Ramos (cell line): Measurements from ENCODE around the gene TANK.
"Not testable (repeated sequence)": the region's sequence is repeated elsewhere in the genome, so short reads cannot be mapped to it uniquely, and the experiment has no call there.

ENCODE experiments used
- in situ Hi-C: fragments of 300-500 bp; cut with MboI; formaldehyde crosslinking; loops from one replicate; pipeline ENCODE4 v1.14.3; 2022; ENCODE audit warnings: low sequenced_read_pairs; ENCODE audit not compliant: unreplicated experiment

The TANK gene

DNA sequence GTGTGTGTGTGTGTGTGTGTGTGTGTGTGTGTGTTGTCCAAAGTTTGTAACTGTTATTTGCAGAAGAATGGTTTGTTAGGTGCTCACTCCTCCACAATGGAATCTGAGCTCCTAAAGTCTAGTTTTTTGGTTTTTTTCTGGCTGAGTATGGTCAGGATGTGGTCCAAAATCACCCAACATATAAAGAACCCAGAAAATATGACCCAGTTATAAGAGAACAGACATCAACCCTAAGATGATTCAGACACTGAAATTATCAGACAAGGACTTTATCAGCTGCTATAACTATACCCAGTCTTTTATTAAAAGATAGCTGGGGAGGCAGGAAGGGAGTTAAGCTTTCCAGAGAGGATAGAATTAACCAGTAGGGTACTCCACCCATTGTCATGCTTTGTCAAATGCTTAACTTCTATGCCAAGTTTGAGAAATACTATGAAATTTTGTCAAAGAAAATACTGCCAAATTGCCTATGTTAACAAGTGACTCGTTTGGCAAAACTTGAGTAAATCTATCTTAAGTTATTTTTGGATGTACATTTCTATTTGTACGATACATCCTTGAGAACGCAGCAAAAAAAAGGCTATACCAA is 57.5 kb downstream of the TANK start:
- in situ Hi-C loops = no loop called here

DNA sequence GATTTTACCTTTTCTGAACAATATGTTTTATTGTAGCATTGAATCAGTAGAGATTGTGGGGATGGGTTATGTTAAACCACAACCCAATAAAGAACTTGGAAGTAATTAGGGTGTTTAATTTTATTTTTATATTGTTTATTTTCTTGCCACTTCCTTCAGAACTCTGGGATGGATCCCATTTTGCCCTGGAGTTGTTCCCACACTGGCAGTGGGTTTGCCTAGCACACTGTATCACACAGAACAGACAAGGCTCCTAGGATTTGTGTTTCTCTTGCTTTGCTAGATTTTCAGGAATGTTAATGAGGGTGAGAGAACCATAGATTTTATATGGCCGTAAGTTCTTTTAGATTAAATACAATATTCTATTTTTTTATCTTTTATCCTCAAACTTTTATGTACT is 59.0 kb downstream of the TANK start:
- in situ Hi-C loops = no loop called here

DNA sequence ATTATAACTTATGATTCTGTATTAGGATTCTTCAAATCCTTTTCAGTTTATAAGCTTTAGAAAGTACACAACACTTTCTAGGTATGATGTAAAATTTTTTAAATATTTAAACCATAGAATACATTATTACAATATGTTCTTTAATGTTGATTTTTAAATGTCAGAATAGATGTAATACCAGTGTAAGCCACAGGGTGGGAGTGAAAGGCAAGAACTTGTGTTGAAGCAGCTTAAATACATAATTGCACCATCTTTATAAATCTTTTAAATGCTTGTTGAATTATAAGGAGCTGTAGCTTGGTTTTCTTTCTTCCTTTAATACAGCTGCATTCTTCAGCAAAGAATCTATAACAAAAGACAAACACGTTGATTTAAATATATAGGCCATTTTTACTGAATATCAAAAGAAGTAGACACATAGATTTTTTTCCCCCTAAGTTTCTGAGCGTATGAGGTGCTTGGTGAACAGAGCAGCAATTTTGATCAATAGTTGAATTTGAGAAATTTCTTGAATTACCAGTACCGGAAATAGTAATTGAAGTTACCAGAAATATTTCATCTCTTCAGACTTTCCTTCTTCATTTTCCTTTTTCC is 63.0 kb downstream of the TANK start:
- in situ Hi-C loops = no loop called here

DNA sequence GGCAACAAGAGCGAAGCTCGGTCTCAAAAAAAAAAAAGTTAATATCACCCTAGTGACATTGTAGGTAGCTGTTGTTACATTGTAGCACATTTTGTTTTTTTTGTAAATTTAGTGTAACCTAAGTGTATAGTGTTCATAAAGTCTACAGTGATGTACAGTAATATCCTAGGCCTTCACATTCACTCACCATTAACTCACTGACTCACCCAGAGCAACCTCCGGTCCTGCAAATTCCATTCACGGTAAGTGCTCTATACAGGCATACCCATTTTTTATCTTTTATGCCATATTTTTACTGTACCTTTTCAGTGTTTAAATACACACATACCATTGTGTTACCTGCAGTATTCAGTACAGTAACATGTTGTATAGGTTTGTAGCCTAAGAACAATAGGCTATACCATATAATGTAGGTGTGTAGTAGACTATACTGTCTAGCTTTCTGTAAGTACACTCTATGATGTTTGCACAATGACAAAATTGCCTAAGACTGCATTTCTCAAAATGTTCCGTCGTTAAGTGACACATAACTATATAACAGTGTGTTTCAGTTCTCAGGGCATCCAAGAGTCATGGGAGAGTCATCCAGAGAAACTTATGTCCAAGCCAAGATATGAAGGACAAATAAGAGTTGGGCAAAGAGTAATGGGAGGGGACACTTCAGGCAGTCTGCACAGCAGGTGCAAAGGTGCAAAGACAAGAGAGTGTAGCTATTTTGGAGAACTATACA is 68.4 kb downstream of the TANK start:
- in situ Hi-C loops = no loop called here

DNA sequence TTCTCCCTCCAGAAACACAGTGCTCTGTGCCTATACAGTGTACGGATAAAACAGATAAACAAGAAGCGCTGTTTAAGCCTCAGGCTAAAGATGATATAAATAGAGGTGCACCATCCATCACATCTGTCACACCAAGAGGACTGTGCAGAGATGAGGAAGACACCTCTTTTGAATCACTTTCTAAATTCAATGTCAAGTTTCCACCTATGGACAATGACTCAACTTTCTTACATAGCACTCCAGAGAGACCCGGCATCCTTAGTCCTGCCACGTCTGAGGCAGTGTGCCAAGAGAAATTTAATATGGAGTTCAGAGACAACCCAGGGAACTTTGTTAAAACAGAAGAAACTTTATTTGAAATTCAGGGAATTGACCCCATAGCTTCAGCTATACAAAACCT is 70.7 kb downstream of the TANK start:
- in situ Hi-C loops = no loop called here

DNA sequence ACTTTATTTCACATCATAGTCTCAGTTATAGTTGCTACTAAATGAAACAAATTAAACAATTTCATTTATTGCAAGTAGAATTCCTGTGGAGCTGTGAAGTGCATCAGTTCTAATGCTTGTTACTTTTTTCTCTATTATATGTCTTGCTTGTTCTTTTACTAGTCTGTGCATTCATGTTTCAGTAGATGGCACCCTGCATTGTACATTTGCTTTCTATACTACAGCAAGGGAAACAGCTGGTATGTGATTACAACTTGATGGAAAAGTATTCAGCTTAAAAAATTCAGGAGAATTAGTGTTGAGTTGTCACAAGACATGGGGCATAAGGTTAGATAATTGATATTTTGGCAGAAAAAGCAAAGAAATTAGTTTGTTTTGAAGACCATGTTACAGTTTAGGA is 72.3 kb downstream of the TANK start:
- in situ Hi-C loops = no loop called here

DNA sequence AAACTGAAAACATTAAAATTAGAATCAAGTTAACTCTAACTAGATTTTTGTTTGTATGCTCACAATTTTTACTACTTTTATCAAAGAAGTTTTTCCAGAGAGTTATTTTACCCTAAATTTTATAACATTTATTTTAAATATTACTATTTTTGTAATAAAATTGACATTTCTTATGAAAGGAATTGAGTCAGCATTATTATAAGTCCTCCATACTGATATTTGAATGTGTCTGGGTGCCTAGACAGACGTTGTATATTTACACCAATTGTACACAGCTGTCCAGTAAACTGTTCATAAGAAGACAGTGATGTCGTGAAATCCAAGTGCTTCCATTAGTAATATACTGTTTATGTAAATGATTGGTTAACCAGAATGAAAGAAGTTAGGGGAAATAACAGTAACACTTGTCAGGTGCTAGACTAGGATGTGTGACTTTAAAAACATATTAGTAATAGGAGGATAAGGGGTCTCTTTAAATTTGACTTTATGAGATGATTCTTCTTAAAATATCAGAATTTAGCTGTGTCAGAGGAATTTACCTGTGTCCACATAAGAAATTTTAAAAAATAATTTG is 73.7 kb downstream of the TANK start:
- in situ Hi-C loops = no loop called here

DNA sequence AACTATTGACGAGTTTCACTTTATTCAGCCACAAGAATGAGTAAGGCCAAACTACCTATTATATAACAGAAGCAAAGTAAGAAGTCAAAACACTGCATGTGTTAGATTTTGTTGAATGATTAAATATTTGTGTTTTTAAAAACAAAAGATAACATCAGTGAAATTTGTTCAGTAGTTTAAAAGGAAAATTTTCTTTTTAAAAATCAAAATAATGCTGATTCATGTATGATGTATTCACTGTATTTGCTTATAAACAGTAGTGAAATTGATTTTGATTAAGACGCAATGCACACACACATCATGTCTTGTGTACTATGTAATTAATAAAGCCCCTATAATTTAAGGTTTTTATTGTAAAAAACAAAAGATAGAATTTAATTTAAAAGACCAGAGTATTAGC is 74.4 kb downstream of the TANK start:
- in situ Hi-C loops = no loop called here

DNA sequence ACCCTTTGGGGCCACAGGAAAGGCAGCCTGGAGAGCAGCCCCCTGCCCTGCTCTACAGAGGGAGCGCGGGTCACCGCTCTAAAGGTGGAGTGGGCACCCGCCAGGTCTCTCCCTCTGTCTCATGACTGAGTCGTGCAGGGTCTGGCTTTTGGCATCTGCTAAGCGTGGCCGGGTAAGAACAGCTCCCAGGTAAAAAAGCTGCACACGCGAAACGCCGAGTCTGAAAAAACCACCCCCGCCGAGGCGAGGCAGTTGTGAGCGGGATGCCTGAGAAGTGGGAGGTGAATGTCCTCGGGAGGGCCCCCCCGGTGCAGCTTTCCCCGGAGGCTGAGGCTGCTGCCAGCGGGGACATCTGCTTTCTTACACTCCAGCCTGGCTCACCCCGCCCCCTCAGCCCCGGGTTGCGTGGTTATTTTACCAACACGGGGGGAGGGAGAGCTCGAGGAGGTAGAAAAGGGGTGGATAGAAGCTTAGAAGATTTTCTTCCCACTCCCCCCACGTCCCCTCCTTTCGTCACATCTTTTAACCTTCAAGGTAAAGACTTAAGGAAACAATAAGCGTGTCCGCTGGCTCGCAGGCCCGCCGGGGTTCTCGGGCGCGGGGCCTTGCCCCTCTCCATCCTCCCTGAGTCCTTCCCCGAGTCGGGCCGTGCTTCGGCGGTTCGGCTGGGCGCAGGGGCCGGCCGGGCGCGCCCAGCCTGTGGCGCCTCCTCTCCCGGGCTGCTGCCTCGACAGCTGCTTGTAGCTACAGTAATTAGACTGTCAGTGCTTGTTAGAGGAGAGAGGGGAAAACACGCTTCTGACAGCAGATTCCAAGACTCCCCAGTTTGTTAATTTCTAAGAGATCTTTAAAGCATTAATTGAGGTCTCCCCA is 77.4 kb downstream of the TANK start:
- in situ Hi-C loops = no loop called here

DNA sequence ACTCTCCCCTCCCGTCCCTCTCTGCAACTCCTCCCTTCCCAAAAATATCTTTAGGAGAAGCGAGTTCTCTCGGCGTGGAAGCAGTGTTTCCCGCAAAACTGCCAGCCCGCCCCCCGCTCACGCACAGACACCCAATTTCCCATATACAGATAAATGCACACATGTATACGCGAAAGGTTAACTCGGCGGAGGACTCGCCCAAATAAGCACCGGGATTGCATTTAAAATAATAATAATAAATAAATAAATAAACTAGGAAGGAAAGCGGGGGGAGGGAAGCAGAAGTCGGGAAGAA is 78.0 kb downstream of the TANK start:
- in situ Hi-C loops = no loop called here

DNA sequence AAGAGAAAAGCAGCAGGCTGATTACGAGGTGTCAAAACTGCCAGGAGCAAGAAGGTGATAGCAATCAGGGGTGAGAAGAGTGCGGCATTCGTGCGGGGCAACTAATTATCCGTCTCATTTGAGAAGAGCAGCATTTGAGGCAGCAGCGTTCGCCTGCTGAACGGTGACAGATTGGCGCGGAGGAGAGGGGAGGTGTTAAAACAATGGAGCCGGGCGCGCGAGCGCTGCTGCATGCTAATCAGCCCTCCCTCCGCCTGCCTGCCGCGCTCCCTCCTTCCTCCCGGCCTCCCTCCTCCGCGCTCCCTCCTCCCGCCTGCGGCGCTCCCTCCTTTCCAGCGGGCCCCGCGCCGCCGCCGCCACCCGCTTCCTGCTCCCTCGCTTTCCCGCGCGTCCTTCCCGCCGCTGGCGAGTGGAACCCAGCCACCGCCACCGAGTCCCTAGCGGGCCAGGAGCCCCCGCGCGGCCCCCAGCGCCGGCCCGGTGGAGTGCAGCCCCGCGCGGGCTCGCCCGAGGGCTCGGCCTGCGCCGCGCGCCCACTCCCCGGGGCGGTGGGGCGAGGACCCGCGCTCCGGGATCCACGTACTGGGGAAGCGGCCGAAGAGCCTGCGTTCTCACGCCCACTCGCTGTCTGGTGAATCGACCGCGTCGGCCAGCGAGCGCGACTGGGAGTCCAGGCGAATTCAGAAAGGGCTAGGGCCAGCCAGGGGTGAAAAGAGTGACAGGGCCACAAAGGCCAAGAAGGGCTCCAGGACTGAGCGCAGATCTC is 78.5 kb downstream of the TANK start:
- in situ Hi-C loops = no loop called here

DNA sequence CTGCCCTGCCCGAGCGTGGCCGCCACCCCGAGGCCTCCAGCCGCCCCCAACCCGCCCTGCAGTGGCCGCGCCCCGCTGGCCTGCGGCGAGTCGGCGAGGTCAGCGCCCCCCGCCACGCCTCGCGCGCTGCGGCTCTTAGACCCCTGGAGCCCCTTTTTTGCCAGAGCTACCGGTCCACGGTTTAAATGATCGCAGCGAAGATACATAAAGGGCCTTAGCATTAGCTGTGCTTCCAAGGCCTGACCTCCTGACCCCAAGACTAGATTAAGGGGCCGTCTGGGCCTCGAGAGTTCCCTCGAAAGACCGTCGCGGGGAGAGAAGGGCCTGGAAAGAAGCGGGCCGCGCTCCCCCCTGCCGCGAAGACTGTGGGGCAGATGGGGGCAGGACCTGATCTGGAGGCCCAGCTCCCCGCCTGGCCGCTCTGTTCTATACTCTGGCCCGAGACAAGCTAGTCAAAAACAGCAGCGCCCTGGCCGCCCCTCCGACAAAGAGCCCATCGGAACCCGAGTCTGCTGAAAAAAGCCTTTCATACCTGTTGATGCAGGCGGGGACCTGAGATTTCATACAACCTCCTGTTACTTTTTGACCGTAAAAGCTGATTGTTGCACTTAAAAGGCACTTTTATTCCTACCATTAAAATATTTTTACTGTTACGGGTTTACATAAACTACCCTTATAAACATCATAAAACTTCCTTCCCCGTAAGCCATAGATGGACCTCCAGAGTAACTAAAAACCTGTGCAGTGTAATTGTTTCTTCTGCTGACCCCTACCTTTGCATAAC is 79.3 kb downstream of the TANK start:
- in situ Hi-C loops = no loop called here

DNA sequence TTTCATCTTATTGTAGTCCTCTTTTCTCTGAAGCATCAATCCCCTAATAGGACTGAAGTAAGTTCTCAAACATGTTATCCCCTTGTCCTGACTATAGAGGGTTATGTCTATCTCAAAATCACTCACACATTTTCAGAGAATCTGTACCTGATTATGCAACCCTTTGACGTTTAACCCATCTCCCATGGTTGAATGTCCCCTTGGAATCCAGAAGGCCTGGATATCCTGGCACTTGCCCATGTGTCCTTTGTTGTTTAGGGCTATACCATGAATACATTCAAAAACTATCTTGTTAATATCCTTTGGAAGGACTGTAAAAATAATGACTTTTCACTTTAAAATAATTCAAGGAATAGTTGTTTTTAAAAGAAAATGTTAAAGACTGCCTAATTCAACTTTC is 81.7 kb downstream of the TANK start:
- in situ Hi-C loops = no loop called here

DNA sequence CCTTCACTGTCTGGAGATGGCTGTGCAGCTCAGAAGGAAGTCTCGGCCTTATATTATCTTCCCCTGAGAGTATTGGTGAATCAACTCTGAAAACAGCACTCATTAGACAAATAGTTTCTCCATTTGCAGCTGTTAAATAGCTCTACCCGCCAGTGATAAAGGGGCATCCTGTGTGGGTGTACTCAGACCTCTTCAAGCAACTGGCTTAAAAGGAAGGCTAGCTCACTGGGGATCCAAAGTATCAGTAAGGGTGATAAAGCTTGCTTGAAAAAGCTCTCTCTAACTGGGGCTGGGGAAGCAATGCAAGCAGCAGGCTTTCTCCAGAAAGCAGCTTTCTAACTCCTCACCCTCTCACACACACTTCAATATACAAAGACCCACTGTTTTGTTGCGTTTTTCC is 83.1 kb downstream of the TANK start:
- in situ Hi-C loops = no loop called here

DNA sequence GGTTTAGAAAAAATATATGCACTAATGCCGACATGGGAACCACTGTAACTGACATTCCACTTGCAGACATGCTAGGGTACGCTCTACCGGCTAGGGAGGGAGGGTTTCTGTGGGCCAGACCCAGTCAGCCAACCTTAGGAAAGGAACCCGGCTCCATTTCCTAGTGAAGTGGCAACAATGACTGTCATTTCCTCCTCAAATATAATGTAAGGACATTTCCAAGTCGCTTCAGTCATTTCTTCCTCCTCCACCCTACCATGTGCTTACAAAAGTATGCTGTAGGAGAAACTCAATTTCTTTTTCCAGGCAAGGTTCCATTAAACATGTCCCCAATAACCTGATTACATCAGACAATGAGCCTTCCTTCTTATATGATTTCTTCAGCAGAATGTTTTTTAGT is 83.7 kb downstream of the TANK start:
- in situ Hi-C loops = no loop called here

DNA sequence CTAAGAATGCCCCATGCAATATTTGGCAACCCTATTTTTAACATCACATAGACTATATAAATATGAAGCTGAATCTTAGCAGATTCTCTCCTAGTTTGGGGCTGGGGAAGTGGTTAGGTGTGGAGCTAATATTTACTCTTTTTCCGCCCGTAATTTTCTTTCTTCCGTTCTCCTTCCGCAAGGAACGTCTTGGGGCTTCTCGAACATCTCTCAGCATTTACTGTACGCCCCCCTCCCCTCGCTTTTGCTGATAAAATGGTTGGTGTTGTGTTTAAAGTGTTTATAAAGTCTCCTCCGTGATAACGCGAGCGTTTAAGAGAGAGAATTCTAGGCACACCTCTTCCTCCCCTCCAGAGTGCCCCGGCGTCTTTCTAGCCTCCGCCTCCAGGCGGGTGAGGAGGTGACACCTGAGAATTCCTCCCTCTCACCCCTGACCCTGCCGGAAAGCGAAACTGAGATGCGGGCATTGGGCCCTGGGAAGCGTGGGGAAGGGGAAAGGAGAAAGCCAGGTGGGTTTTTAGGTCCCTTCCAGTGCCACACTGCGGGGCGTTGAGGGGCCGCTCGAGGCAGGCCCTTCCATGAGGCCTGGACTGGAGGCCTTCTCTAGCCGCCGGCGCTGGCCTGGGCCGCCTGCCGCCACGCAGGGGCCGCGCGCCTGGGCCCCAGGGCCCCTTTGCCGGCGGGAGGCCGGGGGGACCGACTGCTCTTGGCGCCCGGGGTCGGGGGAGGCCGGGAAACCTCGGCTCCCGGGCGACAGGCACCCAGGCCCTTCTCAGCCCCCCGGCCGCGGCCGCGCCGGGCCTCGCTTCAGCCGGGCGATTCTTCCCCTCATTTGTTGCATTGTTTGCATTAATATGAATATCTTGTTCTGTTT is 84.4 kb downstream of the TANK start:
- in situ Hi-C loops = not testable (repeated sequence)

DNA sequence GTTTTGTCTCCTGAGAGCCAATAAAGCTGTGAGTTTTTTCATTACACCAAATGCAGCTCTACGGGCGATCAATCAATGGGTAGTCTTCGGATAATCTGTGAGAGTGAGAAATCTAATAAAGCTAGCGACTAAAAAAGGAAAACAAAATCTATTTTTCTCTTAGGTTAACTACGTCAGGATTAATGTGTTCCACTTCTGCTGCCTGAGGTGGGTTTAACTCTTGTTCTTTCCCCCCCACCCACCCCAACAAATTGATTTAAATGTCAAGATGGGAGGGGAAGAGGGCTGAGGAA is 85.0 kb downstream of the TANK start:
- in situ Hi-C loops = no loop called here

DNA sequence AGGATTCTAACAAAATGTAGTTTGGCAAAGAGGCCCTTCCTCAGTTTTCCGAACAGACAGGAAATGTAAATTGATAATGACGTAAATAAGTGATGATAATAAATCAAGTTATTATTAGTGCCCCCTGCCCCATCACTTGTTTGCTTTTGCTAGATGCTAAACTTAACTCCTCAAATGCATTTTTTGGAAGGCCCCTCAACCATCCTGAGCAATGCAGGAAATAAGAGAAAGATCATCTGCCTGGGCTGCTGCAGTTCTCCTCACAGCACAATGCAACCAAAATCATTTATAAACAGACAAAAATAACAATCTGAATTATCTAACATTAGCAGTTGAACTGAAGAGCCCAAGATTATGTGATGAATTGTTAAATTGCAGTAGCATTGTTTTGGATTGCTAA is 85.4 kb downstream of the TANK start:
- in situ Hi-C loops = no loop called here

DNA sequence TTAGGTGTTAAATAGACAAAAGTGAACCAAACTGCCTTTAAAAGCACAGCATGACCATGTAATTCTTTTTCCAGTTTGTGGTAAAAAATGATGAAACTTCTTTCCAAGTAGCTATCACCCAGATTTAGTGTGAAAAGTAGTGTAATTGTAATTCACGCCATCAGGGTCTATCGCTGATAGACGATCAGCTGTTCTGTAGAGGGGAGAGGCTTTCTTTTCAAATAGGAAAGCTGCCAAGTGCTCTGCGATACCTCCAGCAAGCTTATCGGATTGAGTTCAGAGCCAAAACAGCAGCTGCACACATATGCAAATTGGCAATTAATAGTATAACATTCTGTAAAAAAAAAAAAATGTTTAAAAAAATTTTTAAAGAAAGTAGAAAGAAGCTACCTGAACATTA is 86.1 kb downstream of the TANK start:
- in situ Hi-C loops = no loop called here
